Measurements from ENCODE around the gene SDHAF3.

DNA sequence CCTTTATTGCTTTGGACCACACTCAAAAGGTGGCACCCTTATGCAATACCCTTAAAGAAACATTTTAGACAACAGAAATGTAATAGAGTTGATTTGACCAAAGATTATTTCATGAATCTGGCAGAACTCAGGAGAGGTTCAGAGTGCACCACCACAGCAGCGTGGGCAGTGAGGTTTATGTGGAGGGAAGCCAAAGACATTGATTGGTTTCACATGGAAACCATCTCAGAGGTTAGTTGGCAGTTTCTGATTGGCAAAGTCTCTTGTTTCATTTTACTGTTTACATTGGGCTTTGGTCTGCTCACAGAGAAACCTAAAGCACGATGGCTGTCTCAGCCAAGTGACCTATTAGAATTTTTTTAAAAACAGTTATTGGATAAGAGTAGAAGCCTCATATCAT, 101.3 kb downstream of the SDHAF3 start:
- TF ChIP-seq, protein P1, sequence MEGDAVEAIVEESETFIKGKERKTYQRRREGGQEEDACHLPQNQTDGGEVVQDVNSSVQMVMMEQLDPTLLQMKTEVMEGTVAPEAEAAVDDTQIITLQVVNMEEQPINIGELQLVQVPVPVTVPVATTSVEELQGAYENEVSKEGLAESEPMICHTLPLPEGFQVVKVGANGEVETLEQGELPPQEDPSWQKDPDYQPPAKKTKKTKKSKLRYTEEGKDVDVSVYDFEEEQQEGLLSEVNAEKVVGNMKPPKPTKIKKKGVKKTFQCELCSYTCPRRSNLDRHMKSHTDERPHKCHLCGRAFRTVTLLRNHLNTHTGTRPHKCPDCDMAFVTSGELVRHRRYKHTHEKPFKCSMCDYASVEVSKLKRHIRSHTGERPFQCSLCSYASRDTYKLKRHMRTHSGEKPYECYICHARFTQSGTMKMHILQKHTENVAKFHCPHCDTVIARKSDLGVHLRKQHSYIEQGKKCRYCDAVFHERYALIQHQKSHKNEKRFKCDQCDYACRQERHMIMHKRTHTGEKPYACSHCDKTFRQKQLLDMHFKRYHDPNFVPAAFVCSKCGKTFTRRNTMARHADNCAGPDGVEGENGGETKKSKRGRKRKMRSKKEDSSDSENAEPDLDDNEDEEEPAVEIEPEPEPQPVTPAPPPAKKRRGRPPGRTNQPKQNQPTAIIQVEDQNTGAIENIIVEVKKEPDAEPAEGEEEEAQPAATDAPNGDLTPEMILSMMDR (IDR thresholded peaks at IDR 0.05; ENCODE audit: low read depth, low read length, poor library complexity, severe bottlenecking), result no peak
- no peak for TF ChIP-seq EZH2phosphoT487 (IDR thresholded peaks at IDR 0.05; ENCODE audit: borderline replicate concordance, low read length)
